HG02763 (cell line): ENCODE measurements around the gene NUDC.
"Not testable (repeated sequence)": the region's sequence is repeated elsewhere in the genome, so short reads cannot be mapped to it uniquely, and the experiment has no call there.

ENCODE experiments used
- ATAC-seq: cut with Tn5 transposase; IDR thresholded peaks from one replicate; pipeline ENCODE4 v1.9.1; 2021; ENCODE audit warnings: mild to moderate bottlenecking, moderate library complexity; ENCODE audit not compliant: unreplicated experiment

The NUDC gene

GRCh38 chr1:26910343-26911160 is 11.0 kb upstream of the NUDC start:
- ATAC-seq = no peak

DNA sequence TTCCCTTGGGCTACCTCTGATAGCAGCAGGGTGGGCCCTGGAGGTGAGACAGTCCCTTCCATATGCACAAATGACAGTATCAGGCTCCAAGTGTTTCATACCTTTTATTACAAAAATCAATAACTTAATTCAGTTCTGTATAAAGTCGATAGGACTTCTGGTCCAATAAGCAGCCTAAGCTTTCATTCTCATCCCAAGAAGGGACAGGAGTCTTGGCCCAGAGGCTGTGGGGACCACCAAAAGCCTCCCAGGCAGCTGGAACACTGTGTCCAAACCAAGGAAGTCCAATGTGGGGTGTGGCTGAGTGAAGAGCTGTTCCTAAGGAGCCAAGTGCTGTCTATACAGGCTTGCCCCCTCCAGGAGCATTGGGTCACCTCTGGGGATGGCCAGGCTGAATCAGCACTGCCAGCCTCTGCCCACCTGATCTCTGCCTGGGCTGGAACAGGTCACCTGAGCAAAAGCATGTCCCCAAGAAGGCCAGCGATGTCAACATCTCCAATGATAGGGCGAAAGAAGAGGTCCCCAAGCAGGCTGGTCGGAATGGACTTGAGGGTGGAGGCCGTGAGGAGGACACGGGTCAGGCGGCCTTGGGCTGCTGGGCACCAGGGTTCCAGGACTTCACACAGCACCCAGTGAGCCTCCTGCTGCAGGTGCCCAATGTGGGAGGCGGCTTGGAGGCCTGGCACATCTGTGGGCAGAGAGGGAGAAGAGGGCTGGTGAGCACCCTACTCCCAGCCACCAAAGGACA is 10.0 kb upstream of the NUDC start:
- no peak for ATAC-seq

DNA sequence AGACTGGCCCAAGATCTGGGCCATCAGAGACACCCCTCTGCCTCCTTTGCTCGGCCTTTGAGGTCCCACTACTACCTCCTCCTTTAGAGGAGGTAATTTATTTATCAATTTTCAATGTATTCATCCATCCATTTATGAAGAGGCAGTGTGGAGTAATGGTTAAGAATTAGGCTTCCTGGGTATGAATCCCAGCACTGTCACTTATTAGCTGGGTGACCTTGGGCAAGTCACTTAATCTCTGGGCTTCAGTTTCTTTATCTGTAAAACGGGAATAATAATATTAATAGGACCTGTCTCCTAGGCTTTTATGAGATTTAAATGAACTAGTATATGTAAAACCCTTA is 9.4 kb upstream of the NUDC start:
- no peak for ATAC-seq

GRCh38 chr1:26913389-26913753 is 8.2 kb upstream of the NUDC start:
- no peak for ATAC-seq

DNA sequence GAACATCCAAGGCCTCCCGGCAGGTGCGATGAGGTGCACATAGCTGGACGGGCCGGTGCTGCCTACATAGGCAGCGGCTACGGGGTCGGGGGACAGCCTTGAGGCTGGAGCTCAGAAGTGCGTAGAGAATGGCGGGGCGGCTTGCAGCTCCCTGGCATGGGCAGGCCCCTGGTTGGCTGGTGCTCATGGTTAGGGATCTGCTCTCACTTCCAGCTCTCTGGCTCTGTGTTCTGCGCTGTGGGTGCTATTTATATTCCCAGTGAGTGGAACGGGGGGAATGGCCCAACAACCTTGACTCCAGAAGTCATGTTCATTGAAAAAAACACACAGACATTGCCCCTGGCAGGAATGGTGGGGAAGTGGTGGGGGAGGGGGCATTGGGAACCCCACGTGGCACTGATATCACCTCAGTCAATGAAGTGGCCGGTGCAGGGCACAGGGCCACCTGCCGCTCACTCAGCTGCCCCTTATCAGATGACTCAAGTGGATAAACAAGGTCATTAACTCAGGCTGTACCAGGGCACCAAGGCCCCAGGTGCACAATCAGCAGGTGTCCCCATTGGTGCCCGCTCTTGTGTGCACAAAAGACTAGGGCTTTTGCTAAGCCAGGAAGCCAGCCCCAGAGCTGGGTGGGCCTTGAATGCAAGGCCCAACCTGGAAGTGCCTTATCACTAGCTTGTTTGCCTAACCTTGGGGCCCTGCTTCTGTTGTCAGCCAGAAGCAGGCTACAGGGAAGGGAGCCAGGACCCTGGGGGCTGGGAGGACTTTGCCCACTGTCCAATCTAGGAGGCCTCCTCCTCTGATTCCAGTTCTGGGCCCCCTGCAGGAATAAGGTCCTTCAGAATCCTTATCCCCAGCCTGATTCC is 7.6 kb upstream of the NUDC start, which contains the start of gene NR0B2:
Gene NR0B2, minus strand, starts transcription at position 222 of the 866 bp plus-strand sequence. Its CDS starts 35 bp downstream, at position 187.
- no peak for ATAC-seq

DNA sequence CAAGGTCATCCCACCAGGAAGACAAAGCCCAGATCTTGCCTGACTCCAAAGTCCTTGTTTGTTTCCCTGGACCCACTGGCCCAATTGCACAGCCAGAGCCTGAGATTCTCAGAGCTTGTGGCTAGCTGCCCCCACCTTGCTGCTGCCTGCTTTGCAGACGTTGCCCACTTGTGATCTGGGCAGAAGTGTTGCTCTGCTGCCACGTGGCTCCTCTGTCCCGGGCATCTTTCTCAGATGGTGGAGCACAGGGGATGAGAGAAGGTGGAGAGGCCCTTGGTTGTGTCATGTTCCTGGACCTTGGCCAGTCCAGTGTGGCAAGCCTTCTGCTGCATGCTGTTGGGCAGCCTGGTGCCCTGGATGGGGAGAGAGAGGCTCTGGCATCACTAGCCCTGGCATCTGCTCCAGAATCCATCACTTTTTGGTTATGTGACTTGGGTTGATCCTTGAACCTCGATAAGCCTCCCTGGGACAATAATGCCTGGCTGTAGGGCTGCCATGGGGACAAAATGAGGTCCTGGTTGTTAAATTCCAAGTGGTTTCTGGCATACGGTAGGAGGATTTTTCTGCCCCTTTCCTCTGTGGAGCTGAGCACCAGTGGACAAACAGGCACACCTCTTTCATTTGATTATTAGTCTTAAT is 6.2 kb upstream of the NUDC start:
- ATAC-seq = no peak

- no peak for ATAC-seq
Measured at GRCh38 chr1:26921126-26921539, 410 bp upstream of the NUDC start.

DNA sequence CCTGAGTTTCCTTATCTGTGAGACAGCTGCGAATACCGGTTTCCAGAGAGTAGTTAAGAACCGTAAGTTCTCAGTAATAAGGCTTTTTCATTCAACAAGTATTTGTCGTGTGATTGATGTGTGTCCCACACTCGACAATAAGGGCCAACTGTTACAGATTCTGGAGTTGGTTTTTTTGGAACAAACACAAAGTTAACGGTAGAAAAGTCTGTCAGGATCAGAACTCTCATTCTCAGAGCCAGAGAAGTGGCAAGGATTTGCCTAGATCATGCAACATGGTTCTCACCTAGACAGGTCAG is 837 bp downstream of the NUDC start:
- no peak for ATAC-seq

DNA sequence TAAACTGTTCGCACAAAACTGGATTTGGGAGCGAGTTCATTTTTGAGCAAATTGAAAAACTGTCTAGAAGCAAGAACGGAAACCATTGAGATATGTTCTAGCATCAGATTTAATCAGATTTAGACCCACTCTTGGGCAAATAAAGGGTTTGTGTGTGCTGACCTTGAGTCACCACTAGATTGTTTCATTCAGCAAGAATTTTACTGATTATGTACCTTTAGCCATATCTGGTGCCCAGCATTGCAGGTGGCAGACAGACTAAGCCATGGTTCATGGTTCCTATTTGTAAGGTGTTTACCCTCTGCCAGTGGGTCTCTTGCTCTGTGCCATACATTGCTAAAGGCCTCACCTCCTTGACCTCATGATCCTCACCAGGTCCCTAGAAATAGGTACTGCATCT is 1.4 kb downstream of the NUDC start:
- ATAC-seq = no peak

DNA sequence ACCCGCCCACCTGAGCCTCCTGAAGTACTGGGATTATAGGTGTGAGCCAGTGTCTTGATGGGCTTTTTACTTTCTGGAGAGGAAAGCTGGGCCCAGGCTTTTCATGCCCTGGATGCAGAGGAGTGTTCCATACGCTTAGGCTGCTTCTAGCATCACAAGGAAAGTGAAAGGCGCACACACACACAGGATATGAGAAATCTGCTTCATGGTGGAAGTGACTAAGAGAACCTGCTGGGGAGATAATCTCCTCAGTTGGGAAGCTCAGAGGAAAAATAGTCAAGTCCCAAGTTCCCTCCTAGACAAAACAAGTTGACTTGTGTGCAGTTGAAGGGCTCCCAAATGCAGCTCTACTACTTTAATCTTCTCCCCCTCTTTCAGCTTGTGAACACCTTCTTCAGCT is 2.2 kb downstream of the NUDC start:
- no peak for ATAC-seq

DNA sequence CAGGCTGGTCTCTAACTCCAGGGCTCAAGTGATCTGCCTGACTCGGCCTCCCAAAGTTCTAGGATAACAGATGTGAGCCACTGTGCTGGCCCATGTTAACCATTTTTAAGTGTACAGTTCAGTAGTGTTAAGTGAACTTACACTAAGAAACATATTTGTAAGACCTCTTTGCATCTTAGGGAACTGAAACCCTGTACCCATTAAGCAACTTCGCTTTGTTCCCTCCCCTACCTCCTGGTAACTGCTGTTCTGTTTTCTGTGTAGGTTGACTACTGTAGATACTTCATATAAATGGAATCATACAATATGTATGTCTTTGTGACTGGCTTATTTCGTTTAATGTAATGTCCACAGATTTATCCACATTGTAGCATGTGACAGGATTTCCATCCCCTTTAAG is 11.0 kb downstream of the NUDC start:
- no peak for ATAC-seq

DNA sequence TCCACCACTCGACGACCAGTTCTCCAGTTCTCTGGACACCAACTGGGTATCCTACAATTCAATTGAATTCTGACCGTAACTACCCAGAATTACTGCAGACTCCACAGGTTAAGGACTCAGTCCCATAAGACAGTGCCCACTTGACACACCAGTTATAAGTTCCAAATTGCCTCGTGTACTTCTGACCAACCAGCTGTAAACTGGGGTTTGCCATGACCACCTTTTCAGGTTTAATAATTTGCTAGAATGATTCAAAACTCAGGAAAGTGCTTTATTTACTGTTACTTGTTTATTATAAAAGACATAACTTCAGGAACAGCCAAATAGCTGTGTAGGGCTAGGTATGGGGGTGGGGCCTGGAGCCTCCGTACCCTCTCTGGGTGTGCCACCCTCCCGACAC is 15.3 kb downstream of the NUDC start:
- no peak for ATAC-seq

GRCh38 chr1:26938004-26938658 is 16.6 kb downstream of the NUDC start:
- no peak for ATAC-seq

GRCh38 chr1:26938659-26939025 is 17.1 kb downstream of the NUDC start:
- no peak for ATAC-seq

DNA sequence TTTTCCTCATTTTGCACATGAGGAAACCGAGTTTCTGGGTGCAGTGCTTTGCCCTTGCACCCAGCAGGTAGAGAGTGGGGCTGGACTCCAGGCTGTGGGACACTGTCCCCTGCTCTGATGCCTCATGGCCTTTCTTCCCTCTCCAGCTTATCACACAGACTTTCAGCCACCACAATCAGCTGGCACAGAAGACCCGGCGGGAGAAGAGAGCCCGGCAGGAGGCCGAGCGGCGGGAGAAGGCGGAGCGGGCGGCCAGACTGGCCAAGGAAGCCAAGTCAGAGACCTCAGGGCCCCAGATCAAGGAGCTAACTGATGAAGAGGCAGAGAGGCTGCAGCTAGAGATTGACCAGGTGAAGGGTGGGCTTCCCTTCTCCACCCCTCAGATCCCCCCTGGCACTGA is 19.8 kb downstream of the NUDC start:
- no peak for ATAC-seq

GRCh38 chr1:26942656-26943055 is 21.1 kb downstream of the NUDC start:
- no peak for ATAC-seq

DNA sequence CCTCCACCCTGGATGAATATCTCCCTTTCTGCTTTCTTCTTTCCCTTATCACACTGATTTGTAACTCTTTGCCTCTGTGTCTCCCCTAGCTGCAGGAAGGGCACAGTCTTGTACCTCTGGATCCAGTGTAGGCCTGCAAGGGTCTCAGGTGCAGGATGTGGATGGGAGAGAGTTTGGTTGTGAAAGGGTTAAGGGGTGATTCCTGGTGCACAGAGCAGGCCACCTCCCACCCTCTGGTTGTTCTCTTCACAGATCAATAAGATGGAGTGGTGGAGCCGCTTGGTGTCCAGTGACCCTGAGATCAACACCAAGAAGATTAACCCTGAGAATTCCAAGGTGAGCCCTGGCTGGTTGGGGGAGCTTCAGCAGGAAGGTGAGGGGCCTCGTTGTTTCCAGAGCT is 23.6 kb downstream of the NUDC start:
- ATAC-seq = no peak

GRCh38 chr1:26945728-26946127 is 24.2 kb downstream of the NUDC start:
- no peak for ATAC-seq

DNA sequence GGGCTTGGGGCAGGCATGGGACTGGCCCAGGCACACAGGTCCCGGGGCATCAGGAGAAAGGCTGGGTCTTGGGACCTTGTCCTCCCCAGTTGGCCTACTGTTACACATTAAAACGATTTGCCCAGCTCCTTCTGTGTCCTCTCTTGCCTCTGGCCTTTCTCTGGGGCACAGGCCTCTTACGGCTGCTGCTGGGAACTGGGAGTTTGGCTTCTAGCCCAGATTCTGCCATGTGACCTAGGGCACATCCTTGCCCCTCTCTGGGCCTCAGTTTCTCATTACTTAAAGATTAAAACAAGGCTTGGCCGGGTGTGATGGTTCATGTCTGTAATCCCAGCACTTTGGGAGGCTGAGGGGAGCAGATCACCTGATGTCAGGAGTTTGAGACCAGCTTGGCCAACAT is 24.7 kb downstream of the NUDC start:
- no peak for ATAC-seq

DNA sequence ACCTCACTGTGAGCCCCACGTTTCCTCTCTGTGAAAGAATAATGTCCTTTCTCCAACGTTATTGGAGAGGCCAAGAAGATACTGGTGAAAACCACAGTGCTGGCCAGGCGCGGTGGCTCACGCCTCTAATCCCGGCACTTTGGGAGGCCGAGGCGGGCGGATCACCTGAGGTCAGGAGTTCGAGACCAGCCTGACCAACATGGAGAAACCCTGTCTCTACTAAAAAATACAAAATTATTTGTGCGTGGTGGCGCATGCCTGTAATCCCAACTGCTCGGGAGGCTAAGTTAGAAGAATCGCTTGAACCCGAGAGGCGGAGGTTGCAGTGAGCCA is 27.1 kb downstream of the NUDC start:
- ATAC-seq = not testable (repeated sequence)
